ENCODE data around the gene PTPRC.

DNA sequence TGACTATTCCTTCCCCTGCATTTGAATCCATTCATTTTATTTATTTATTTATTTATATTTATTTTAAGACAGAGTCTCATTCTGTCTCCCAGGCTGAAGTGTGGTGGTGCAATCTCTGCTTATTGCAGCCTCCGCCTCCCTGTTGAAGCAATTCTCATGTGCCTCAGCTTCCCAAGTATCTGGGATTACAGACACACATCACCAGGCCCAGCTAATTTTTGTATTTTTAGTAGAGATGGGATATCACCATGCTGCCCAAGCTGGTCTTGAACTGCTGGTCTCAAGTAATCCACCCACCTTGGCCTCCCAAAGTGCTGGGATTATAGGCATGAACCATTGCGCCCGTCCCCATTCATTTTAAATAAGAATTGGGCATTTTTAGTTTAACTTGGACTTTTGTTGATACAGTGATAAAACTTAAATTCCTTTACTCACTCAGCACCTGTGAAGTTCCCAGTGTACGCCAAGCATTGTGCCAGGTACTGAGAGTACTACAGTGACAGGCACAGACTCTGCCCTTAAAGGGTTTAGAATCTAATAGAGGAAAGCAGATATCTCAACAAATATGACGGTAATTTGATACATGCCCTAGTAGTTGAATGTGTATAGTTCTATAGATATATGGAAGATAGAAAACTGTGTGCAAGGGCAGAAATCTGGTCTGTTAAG lies 90.5 kb downstream of the PTPRC start:
- TF ChIP-seq, protein P1, sequence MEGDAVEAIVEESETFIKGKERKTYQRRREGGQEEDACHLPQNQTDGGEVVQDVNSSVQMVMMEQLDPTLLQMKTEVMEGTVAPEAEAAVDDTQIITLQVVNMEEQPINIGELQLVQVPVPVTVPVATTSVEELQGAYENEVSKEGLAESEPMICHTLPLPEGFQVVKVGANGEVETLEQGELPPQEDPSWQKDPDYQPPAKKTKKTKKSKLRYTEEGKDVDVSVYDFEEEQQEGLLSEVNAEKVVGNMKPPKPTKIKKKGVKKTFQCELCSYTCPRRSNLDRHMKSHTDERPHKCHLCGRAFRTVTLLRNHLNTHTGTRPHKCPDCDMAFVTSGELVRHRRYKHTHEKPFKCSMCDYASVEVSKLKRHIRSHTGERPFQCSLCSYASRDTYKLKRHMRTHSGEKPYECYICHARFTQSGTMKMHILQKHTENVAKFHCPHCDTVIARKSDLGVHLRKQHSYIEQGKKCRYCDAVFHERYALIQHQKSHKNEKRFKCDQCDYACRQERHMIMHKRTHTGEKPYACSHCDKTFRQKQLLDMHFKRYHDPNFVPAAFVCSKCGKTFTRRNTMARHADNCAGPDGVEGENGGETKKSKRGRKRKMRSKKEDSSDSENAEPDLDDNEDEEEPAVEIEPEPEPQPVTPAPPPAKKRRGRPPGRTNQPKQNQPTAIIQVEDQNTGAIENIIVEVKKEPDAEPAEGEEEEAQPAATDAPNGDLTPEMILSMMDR (IDR thresholded peaks at IDR 0.05): no peak
- no peak for TF ChIP-seq SIN3A (IDR thresholded peaks at IDR 0.05; ENCODE audit: borderline replicate concordance, insufficient read depth, low read depth, low read length)
